OCI-LY7 (cell line): ENCODE data around the gene CDH19.
"Not testable (repeated sequence)": the region's sequence is repeated elsewhere in the genome, so short reads cannot be mapped to it uniquely, and the experiment has no call there.

ENCODE experiments used
- EZH2phosphoT487 ChIP-seq: fragments of 200-600 bp; sonication (generic); IDR thresholded peaks from 2 replicates; pipeline ENCODE4 v1.6.1; 2018; ENCODE audit warnings: low read depth, borderline replicate concordance, mild to moderate bottlenecking, mixed run types, antibody characterized with exemption, low read length, moderate library complexity, mixed read lengths
- TF ChIP-seq, protein P1 (sequence below): fragments of 200-600 bp; sonication (generic); conservative IDR thresholded peaks from 2 replicates; pipeline ENCODE4 v1.5.1; 2014; ENCODE audit warnings: mild to moderate bottlenecking, antibody characterized with exemption, low read length, moderate library complexity, mixed read lengths

DNA sequence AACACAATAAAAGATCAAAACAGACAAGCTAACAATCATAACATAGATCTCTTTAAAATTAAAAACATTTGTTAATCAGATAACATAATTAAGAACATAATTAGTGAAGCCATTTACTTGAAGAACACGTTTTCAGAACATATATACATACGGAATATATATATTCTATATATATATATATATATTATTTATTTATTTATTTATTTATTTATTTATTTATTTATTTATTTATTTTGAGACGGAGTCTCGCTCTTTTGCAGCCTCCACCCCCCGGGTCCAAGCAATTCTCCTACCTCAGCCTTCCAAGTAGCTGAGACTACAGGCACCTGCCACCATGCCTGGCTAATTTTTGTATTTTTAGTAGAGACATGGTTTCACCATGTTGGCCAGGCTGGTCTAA is 137.7 kb downstream of the CDH19 start:
- TF ChIP-seq, protein P1, sequence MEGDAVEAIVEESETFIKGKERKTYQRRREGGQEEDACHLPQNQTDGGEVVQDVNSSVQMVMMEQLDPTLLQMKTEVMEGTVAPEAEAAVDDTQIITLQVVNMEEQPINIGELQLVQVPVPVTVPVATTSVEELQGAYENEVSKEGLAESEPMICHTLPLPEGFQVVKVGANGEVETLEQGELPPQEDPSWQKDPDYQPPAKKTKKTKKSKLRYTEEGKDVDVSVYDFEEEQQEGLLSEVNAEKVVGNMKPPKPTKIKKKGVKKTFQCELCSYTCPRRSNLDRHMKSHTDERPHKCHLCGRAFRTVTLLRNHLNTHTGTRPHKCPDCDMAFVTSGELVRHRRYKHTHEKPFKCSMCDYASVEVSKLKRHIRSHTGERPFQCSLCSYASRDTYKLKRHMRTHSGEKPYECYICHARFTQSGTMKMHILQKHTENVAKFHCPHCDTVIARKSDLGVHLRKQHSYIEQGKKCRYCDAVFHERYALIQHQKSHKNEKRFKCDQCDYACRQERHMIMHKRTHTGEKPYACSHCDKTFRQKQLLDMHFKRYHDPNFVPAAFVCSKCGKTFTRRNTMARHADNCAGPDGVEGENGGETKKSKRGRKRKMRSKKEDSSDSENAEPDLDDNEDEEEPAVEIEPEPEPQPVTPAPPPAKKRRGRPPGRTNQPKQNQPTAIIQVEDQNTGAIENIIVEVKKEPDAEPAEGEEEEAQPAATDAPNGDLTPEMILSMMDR: not testable (repeated sequence)
- not testable (repeated sequence) for TF ChIP-seq EZH2phosphoT487
